GM12801 (cell line): Measurements from ENCODE around the gene BNC2.

Experiments used
- TF ChIP-seq, protein P1 (sequence below): IDR thresholded peaks from one replicate; pipeline ENCODE4 v1.5.1; 2011; ENCODE audit warnings: control low read depth; ENCODE audit not compliant: insufficient read length; ENCODE audit errors: extremely low read depth

Gene BNC2

DNA sequence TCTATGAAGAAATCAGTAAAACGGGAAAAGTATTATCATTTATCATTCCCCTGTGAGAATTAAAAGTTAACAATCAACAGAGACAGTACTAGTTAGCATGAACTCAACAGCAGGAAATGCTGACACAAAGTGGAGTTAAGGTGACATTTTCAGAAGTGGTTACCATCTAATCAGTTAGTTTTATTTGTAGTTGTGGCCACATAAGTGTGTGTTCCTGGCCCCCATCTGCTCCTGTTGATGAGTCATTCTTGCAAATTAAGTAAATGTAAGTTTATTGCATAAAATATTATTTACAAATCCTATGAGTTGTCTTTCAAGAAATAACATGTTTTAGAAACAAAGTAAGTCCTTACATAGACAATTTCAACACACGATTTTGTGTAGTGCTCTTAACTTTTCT lies 8.9 kb upstream of the BNC2 start:
- TF ChIP-seq, protein P1, sequence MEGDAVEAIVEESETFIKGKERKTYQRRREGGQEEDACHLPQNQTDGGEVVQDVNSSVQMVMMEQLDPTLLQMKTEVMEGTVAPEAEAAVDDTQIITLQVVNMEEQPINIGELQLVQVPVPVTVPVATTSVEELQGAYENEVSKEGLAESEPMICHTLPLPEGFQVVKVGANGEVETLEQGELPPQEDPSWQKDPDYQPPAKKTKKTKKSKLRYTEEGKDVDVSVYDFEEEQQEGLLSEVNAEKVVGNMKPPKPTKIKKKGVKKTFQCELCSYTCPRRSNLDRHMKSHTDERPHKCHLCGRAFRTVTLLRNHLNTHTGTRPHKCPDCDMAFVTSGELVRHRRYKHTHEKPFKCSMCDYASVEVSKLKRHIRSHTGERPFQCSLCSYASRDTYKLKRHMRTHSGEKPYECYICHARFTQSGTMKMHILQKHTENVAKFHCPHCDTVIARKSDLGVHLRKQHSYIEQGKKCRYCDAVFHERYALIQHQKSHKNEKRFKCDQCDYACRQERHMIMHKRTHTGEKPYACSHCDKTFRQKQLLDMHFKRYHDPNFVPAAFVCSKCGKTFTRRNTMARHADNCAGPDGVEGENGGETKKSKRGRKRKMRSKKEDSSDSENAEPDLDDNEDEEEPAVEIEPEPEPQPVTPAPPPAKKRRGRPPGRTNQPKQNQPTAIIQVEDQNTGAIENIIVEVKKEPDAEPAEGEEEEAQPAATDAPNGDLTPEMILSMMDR = no peak

DNA sequence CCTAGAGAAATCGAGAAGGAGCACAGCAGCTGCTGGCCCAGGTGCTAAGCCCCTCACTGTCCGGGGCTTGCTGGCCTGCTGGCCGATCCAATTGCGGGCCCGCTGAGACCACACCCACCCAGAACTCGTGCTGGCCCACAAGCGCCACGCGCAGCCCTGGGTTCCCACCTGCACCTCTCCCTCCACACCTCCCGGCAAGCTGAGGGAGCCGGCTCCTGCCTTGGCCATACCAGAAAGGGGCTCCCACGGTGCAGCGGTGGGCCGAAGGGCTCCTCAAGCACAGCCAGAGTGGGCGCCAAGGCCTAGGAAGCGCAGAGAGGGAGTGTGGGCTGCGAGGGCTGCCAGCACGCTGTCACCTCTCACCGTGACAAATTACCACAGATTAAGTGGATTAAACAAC lies 6.8 kb upstream of the BNC2 start:
- TF ChIP-seq, protein P1 = no peak

DNA sequence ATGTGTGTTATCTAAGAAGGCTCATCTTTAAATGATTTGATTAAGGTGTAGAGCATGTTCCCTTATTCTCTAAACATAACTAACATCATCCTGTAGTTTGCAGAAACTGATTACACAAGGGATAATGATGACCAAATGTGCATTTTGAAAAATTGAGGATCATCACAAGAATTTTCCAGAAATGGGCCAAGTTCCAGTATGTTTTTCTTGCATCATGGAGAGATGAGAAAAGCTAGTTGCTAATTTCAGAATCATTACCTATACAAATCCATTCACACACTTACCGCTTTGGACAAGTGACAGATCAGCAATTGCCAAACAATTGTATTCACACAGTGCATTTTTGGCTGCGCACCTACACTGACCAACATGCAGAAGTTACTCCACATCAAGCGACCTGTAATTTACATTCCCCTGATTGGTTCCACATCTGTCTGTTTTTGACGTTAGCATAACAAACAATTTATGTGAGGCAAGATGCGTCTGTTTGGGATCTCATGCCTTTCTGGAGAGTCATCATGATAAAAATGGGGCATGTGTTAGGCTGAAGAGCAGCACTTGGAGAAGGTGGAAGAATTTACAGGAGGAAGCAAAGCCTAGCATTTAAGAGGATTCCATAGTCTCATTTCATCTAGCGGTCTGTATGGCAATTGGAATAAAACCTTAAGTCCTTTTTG lies 2.8 kb upstream of the BNC2 start:
- TF ChIP-seq, protein P1 = no peak

DNA sequence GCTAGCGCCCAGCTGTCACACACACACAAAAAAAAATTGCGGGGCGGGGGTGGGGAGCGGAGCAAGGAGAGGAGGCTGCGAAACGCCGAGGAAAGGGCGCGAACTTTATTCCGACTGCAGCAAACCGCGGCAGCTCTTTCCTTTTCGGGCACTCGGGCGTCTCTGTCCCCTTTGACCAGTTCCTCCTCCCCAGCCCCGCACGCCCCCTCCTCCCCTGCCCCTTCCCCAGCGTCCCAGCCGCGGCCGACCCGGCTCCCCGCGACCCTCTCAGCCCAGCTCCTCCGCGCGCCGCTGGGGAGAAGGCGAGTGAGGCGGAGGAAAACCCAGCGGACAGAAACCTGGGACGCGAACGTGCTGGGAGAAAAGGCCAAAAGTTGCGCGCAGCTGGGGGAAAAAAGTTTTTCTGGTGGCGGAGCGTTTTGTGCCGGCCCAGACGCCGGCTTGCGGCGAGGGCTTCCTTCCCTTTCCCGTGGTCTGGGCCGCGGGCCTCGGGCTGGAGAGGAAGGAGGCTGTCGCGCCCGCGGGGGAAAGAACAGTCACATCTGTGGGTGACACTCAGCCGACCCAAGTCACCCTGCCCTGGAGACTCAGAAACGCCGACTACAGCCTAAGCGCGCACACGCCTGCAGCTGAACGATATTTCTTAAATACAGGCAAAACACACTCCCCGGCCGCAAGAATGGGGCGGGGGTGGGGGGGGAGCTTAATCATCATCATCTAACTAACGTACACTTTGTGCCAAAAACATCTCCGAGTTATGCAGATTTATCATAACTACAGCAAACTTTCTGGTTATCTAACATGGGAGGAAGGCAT lies 1.1 kb upstream of the BNC2 start:
- TF ChIP-seq, protein P1 = no peak

DNA sequence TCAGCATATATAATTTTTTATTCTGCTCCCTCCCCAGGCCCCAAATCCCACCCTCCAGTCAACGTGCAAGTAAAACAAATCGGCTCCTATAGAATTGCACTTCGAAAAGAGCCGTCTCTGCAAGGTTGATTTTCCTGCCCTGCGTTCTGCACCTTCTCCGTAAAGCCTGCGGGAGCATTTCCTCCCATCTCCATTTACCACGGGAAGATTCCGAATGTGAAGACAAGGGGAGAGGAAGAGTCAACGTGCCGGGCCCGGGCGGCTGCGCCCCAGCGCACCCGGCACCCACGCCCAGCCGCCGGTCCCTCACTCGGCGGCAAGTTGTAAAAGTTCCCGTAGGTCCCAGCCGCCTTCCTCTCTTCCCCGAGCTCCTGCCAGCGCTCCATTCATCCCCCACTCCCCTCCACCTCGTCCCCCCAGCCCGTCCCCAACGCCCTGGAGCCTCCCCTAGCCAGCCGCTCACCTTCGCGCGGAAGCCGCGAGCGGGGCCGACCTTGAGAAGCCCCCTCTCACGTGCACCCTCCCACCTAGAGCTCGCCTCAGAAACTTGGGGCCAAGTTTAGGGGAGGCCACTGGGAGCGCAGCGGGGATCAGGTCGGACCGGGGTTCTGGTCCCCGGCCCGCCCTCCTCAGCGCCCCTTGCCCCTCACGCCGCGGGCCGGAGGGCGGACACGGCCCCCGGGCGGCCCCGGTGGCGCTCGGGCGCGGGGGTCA lies 431 bp downstream of the BNC2 start:
- TF ChIP-seq, protein P1 = no peak

DNA sequence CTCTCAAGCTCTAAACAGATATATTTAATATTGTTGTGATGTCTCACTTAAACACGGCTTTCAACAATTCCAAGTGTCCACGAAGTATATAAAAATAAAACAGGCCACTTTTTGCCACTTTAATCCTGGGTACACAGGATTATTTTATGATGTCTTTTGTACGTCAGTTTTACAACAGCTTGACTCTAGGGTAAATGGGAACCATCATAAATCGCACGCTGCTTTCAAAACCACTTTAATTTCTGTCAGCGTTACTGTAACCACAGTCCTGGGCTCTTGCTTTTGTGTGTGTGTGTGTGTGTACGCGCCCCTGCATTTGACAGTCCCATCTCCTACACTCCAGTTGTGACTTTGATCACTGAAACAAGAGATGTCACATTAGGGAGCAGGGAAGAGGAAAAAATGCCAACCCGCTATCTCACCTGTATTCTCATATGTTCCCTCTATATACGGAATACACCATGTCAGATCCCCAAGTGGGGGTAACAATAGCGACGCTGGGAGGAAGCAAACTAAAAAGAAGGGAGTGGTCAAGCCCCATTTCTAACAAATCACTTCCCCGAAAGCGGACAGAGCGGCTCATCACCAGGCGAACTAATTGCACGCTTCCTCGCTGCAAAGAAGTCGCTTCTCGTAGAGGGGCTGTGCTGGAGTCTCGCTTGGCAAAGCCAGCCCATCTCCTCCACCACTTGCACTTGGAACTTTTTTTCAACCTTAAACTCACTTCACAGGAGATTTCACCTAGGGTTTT lies 1.2 kb downstream of the BNC2 start:
- TF ChIP-seq, protein P1 = no peak

DNA sequence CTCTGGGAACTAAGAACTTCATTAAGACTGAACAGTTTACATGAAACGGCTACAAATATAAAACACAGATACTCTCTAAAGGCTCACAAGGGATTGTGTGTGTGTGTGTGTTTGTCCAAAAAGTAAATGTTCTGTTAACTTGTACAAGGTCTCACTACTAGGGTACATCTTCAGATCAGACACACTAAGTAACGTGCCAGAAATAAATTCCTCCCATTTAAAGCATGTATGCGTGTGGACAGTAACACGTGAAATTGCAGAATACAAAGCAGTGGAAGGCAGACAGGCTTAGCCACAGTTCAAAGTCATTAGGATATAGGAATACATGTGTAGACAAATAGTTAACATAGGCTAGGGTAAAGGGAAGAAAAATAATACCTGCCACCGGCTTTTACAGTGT lies 1.8 kb downstream of the BNC2 start:
- TF ChIP-seq, protein P1 = no peak
